DMS79 (cell line): Measurements from ENCODE around the gene ZNF391.
A peak's percentile ranks its signal among the peaks of the same experiment; 100 is the strongest.
"Not testable (repeated sequence)": the region's sequence is repeated elsewhere in the genome, so short reads cannot be mapped to it uniquely, and the experiment has no call there.

Experiments used
- DNase-seq: peaks from one replicate; lab custom pipeline; 2025; lab: John Stamatoyannopoulos, UW

Gene ZNF391

DNA sequence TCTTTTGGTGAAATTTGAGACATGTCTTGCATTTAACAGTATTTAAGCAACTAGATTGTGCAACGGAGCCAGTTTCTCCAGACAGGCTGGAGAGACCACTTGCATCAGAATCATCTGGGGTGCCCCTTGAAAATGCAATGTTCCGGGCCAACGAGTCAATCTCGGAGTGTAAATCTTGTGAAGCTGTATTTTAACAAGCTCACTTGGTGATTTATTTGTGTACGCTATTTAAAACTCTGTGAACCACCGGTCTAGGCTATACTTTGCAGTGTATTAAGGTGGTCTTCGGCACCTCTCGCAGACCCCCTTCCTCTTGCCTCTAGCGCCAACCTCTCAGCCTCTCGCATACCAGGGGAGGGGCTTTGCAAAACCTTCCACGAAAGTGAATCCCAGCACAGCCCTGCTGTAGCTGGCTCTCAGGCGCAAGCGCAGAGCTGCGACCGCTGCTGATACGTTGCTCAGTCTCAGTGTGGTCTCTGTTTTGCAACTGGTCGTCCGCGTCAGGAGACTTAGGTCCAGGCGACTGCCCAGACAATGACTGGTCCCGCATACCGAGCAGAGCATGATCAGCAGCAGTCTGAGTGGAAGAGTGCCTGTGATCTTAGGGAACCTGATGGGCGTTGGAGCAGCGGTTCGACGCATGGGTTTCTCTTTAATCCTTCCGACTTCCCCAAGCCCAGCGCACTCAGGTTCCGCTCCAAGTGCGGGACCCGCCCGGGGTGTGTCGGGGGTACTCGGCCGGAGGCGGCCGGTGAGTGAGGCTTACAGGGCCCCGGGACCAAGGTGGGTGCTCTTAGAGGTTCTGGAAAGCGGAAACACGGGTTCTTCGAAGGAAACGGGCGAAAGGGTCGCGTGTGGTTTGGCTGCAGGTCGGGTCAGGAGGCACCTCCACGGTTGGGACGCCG lies at the start of gene ZNF391:
Gene ZNF391, plus strand, starts transcription at position 467 of the 905 bp plus-strand sequence. CDS start 11,612 bp downstream, outside the sequence.
- peak; percentile 4 for DNase-seq

DNA sequence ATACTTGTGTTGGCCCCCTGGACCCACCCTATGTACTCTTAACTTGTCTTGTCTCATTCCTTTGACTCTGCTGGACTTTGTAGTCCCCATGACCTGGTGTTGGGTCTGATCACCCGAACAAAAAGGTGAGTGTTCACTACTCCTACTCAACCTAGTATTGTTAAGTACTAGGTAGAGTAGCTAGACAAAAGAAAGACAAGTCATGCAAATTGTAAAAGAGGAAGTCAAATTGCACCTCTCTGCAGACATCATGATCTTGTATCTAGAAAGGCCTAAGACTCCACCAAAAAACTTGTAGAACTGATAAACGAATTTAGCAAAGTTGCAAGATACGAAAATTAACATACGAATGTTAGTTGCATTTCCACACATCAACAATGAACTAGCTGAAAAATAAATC lies 35.7 kb upstream of the ZNF391 start:
- DNase-seq, result no peak

DNA sequence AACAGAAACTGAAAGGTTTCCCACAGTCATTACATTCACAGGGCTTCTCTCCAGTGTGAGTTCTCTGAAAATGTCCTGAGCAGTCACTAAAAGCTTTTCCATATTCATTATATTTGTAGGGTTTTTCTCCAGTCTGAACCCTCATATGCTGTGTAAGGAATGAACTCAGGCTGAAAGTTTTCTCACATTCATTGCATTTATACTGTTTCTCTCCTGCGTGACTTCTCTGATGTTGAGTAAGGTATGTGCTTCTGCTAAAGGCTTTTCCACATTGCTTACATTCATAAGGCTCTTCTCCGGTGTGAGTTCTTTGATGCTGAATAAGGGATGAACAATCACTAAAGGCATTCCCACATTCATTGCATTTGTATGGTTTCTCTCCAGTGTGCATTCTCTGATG lies 29.8 kb upstream of the ZNF391 start:
- no peak for DNase-seq

DNA sequence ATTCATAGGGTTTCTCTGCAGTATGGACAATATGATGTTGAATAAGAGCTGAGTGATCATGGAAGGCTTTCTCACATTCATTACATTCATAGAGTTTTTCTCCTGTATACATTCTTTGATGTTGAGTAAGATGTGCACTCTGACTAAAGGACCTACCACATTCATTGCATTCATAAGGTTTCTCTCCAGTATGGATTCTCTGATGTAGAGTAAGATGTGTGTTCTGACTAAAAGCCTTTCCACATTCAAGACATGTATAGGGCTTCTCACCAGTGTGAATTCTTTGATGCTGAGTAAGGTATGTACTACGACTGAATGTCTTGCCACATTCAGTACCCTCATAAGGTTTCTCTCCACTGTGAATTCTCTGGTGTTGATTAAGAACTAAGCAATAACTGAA lies 29.3 kb upstream of the ZNF391 start:
- no peak for DNase-seq

GRCh38 chr6:27368202-27368601 lies 20.4 kb upstream of the ZNF391 start:
- DNase-seq, result no peak

DNA sequence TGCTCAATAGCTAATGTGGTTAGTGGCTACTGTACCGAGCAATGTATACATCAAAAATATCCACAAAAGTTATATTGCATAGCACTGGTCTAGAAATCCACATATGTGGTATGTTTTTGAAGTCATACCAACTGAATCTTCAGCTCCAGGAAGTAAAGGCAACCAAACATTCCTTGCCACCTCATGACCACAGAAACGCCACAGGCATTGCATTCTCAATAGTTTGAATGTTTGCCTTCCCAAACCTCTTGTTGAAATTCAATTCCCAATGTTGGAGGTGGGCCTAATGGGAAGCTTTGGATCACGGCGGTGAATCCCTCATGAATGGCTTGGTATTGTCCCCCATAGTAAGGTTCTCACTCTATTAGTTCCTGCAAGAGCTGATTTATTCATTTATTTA lies 18.2 kb upstream of the ZNF391 start:
- DNase-seq, result no peak

DNA sequence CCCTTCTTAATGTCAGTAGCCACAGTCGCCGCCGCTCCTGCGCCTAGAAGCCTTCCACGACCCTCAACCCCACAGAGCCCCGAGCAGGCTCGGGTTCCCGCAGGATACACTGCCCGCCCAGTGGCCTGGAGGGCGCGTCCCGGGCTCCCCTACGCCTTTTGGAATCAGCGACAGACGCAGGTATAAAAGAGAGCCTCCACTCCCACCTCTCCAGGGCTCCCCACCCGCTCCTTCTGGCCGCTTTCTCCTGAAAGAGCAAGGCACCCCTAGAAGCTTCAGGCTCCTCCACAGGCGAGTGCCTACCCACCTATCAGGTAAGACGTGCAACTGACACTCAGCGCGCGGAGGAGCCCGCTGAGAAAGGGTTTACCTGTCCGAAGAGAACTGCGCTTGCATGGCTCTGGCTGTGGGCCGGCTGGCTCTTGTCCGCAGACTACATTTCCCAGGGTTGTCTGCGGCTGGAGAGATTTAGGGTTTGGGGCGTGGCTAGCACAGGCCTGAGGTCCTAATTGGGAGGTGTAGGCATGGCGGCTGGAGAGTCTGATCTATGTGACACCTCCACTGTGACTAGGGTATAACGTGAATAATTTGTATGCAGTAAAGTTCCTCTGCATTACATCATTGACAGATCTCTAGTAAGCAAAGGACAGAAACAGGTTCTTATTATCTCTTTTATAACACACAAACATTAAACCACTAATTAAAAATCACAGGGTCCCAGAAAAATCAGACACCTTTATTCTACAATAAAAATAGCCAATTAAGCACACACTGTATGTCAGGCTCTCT lies 13.5 kb upstream of the ZNF391 start:
- peak; percentile 67 for DNase-seq

DNA sequence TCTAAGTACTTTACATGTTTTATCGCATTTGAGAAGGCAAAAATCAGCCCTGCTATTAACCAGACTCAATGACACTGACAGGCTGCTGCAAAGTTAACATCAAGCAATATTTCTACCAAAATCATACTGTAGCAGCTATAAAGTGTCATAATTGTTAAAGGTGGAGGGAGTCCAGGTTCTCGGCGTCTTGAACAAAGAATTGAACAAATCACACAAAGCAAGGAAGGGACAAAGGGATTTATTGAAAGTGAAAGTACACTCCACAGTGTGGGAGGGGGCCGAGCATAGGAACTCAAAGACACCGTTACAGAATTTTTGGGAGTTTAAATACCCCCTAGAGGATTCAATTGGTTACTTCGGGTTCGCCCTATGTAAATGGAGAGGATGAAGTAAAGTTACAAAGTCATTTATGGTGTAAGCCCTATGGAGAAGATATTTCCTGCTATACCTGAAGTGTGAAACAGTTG lies 12.9 kb upstream of the ZNF391 start:
- no peak for DNase-seq

DNA sequence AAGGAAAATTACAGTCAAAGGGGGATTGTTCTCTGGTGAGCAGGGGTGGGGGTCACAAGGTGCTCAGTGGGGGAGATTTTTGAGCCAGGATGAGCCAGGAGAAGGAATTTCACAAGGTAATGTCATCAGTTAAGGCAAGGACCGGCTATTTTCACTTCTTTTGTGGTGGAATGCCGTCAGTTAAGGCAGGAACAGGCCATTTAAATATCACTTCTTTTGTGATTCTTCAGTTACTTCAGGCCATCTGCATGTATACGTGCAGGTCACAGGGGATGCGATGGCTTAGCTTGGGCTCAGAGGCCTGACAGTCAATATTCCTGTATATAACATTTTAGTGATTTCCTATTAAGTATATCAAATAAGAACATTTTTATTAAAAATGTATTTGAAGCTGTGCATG lies 10.2 kb upstream of the ZNF391 start:
- not testable (repeated sequence) for DNase-seq

GRCh38 chr6:27381001-27381400 lies 7.6 kb upstream of the ZNF391 start:
- not testable (repeated sequence) for DNase-seq

GRCh38 chr6:27383011-27383410 lies 5.5 kb upstream of the ZNF391 start:
- DNase-seq, result no peak

GRCh38 chr6:27383481-27383880 lies 5.1 kb upstream of the ZNF391 start:
- DNase-seq, result no peak

- no peak for DNase-seq
Observed at GRCh38 chr6:27392623-27393022, 4.1 kb downstream of the ZNF391 start.

GRCh38 chr6:27394073-27394472 lies 5.5 kb downstream of the ZNF391 start:
- DNase-seq, result no peak

GRCh38 chr6:27400877-27401642 lies 12.5 kb downstream of the ZNF391 start:
- no peak for DNase-seq

- DNase-seq, result no peak
Observed at GRCh38 chr6:27406085-27406484, 17.5 kb downstream of the ZNF391 start.

DNA sequence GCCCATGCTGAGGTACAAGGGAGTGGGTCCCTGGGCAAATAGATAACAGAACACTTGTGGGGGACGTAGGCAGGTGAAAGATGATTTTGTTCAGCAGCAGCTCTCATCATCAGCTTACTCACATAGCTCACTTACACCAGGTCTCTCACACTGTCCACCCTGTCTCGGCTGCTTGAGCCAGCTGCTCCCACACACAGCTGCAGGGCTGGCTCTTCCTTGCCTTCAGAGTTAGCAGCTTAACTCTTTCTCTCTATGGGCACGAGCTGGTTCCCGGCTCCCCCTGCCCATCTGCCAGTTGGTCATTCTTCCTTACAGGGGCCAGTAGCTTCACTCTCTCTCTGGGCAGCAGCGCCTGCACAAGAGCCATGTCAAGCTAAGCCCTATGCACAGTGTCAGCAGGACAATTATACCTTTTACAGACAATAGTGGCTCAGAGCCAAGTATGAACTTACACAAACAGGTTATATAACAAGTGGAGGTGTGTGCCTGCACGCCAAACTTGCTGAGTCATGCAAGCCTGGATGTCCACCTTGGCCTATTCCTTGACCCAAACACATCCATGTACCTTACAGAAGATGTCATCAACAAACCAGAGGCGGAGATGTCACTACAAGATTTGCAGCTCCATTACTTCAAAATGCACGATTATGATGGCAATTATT lies 18.7 kb downstream of the ZNF391 start:
- DNase-seq, result no peak

GRCh38 chr6:27414300-27414699 lies 25.7 kb downstream of the ZNF391 start:
- DNase-seq, result no peak

- DNase-seq, result no peak
Observed at GRCh38 chr6:27414996-27415395, 26.4 kb downstream of the ZNF391 start.

GRCh38 chr6:27415898-27416297 lies 27.3 kb downstream of the ZNF391 start:
- DNase-seq, result no peak

DNA sequence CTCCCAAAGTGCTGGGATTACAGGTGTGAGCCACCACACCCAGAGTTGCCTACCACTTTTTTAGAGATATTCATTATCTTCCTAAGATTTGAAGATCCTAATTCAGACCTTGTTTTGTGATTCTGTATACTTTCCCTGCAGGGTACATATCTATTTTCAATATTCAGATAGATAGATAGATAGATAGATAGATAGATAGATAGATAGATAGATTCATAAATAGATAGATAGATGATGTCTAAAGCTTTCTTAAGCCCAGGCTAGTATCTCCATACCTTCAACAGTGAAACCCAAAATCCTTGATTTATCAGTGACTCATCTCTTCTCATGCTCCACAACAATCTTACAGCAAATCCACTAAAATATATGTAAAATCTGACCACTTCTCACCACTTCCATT lies 30.8 kb downstream of the ZNF391 start:
- no peak for DNase-seq
